HG02610 (cell line): ENCODE data around the gene CASTOR1.

ENCODE experiments used
- ATAC-seq: cut with Tn5 transposase; IDR thresholded peaks from one replicate; pipeline ENCODE4 v1.9.1; 2021; ENCODE audit warnings: mild to moderate bottlenecking, moderate library complexity; ENCODE audit not compliant: unreplicated experiment

CASTOR1 gene

GRCh38 chr22:30286331-30286730 lies 3.0 kb downstream of the CASTOR1 start:
- ATAC-seq = no peak

- no peak for ATAC-seq
These were observed 3.5 kb downstream of the CASTOR1 start for GRCh38 chr22:30285846-30286200.

- ATAC-seq = no peak
These were observed 4.0 kb downstream of the CASTOR1 start for GRCh38 chr22:30285176-30285845.

- ATAC-seq = no peak
These were observed 4.6 kb downstream of the CASTOR1 start for GRCh38 chr22:30284666-30285065.

GRCh38 chr22:30284172-30284571 lies 5.1 kb downstream of the CASTOR1 start:
- ATAC-seq = no peak

- ATAC-seq = no peak
These were observed 6.0 kb downstream of the CASTOR1 start for GRCh38 chr22:30283342-30283741.

GRCh38 chr22:30282616-30283046 lies 6.7 kb downstream of the CASTOR1 start:
- no peak for ATAC-seq

GRCh38 chr22:30280505-30280904 lies 8.8 kb downstream of the CASTOR1 start:
- ATAC-seq = no peak

GRCh38 chr22:30279932-30280331 lies 9.4 kb downstream of the CASTOR1 start:
- ATAC-seq = no peak

GRCh38 chr22:30279046-30279788 lies 10.1 kb downstream of the CASTOR1 start:
- ATAC-seq = no peak

- ATAC-seq = no peak
These were observed 11.6 kb downstream of the CASTOR1 start for GRCh38 chr22:30277547-30278344.

- ATAC-seq = no peak
These were observed 13.3 kb downstream of the CASTOR1 start for GRCh38 chr22:30276039-30276438.

- ATAC-seq = no peak
These were observed 13.7 kb downstream of the CASTOR1 start for GRCh38 chr22:30275625-30276024.

GRCh38 chr22:30274437-30274812 lies 14.9 kb downstream of the CASTOR1 start:
- ATAC-seq = no peak

GRCh38 chr22:30273711-30274436 lies 15.4 kb downstream of the CASTOR1 start:
- no peak for ATAC-seq

- ATAC-seq = no peak
These were observed 16.3 kb downstream of the CASTOR1 start for GRCh38 chr22:30272781-30273601.

- no peak for ATAC-seq
These were observed 18.5 kb downstream of the CASTOR1 start for GRCh38 chr22:30270832-30271231.

GRCh38 chr22:30268331-30268730 lies 21.0 kb downstream of the CASTOR1 start:
- ATAC-seq = no peak

GRCh38 chr22:30267382-30268302 lies 21.7 kb downstream of the CASTOR1 start:
- ATAC-seq = no peak
